NT2/D1 (cell line): Measurements from ENCODE around the gene MAML3.

Experiments
- SUZ12 ChIP-seq: IDR thresholded peaks from 2 replicates; pipeline ENCODE4 v1.6.1; 2011; ENCODE audit not compliant: insufficient read length, insufficient read depth; ENCODE audit errors: extremely low read depth
- YY1 ChIP-seq: IDR thresholded peaks from 2 replicates; pipeline ENCODE4 v1.6.1; 2011; ENCODE audit not compliant: insufficient read length, insufficient read depth
- ZNF274 ChIP-seq: IDR thresholded peaks from 2 replicates; pipeline ENCODE4 v1.6.1; 2011; ENCODE audit warnings: mild to moderate bottlenecking, low read depth, low read length

GRCh38 chr4:140000232-140000631 is 153.8 kb downstream of the MAML3 start:
- no peak for TF ChIP-seq ZNF274
- no peak for TF ChIP-seq SUZ12
- no peak for TF ChIP-seq YY1
